Activated CD8-positive, alpha-beta memory T cell treated with anti-CD3 and anti-CD28 coated beads for 1 hour (primary cell): ENCODE data around the gene ATP5PB.

Experiments used
- DNase-seq, 2 donors: peaks; one replicate each; pipeline ENCODE4 v3.0.0-alpha.2; 2020; ENCODE audit warnings: low read depth in 1 of 2; ENCODE audit errors: extremely low read depth in 1 of 2

Gene ATP5PB

DNA sequence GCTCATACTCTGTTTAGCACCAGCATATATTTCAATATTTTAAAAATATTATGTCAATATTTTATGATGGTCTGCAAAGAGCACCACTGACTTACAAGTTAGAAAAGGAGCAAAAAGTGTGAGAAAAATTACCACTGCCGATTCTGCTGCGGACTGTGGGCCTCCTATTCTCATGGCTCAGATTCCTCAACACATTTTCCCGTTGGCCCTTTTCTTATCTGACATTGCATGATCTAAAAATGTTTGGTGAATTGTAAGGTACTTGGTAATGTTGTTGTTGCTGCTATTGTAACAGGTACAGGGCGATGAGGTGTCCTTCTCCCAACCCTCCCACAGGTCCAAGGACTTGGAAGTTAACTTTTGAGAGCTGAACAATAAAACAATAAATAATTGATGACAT, 25.3 kb downstream of the ATP5PB start:
- no peak for DNase-seq

DNA sequence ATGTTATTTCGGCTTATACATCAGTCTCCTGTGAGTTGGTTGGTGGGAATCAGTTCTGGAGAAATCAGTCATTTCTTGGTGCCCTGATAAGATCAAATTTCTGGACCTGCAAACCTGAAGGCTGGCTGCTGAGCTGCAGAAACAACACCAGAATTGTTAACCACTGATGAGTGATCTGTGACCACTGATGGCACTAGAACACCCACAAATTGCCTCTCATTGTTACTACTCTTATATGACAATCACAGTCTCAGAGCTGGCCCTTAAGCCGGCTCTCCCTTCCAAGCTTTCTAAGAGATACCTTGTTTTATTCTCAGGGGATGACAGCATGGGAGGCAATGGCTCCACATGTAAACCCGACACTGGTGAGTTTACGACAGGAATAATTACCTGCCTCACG, 26.4 kb downstream of the ATP5PB start:
- DNase-seq = no peak

DNA sequence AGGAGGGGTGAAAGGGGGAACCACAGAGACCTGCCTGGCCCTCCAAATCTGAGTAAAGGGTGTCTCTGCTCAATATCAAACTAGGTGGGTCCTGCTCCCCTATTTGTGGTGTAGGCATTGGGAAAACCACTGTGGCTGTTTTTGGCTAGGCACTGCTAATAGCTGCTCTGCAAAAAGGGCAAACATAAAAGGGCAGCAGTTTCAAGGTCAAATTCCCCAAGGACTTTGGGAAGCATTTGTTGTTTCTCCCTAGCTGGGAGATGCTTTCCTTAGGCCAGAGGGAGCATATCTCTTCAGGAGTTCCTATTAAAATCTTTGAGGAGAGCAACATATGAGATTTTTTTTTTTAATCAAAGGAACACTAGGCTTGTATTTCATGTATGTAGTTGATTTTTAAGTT, 26.9 kb downstream of the ATP5PB start:
- DNase-seq = no peak

DNA sequence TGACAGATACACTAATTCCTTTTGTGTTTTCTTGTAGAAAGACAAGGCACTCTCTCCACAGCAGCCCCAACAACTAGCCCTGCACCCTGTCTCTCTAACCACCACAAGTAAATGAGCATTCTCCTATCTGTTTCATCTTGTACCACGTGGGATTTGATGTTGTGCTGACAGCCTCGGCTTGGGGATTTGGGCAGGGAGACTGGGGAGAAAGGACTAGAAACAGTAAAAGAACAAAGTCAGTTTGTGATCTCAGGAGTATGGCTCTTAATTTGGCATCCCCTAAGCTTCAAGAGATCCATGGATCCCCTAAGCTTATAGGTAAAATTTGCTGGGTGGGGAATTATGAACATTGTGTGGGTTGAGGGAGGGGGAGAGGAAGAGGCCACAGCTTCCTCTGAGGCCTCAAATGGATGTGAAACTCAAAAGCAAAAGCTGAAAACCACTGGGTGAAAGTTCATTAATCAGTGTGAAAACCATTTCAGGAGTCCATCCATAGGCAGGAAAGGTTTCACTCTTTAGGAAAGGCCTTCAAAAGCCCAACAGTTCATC, 27.6 kb downstream of the ATP5PB start:
- peak in 1 of 2 donors; percentile 5 for DNase-seq

DNA sequence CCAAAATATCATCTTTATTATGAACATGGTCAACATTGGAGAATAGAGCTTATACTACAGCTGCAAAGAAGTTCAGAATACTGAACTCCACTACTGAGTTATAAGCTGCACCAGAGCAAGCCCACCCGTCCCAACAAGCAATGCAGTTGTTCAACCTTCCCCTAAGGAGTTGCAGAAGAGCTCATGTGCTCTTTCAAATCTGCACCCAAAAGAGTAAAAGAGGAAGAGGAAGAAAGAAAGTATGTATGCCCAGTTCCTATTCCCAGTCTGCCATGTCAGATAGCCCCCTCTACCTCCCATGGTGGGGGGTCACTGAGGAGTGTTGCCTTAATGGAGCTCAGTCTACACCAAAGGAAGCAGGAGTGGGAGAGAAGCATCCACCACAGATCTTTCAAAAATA, 31.4 kb downstream of the ATP5PB start:
- no peak for DNase-seq

DNA sequence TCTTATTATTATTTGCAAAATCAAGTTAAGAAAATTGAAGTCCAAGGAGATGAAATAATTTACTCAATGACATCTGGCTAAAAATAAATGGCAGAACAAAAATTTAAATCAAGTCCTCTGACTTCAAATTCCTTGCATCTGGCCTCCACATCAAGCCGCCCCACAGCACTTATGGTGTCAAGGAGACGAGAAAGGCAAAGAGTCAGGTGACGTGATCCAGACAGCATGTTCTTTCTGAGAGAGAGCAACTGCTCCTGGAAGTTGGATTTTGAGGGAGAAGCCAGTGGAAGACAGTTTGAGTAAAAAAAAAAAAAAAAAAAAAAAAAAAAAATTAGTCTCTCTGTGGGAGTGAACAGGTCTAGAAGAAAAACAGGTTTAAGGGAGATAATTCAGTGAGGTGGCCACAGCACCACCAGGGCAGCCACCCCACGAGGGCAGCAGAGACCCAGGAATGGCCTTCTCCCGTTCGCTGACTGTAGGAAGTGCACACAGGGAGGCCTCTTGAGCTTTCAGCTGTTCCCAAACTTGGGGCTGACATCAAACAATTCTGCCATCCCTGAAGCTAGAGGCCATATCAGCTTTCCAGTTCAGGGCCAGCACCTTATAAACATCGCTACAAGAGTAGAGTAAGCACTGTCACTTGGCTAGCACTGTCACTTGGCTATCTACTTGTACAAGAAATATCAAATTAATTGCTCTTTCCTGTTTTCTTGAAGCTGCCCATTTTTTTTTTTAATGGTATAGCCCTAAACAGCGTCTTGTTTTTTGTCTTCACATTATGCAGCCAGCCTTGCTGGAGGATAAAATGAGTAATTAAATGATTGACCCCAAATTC, 32.3 kb downstream of the ATP5PB start:
- DNase-seq = peak in 1 of 2 donors; percentile 41

DNA sequence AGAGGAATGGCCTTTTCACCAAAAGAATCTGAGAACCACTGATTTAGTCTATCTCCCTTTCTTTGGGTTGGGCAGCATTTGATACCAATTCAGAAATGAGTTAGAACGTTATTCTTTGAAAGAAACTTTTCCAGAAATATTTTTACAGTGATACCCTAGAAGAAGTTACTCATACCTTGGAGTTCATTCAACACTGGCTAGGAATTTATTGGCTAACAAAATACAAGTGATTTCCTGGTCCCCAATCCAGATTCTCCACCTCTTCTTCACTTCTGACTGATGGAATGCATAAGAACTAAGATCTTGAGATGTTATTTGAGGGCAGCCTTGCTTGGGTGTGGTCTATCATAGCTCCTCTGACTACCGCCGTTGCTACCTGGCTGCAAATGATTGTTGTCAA, 33.9 kb downstream of the ATP5PB start:
- DNase-seq = no peak

DNA sequence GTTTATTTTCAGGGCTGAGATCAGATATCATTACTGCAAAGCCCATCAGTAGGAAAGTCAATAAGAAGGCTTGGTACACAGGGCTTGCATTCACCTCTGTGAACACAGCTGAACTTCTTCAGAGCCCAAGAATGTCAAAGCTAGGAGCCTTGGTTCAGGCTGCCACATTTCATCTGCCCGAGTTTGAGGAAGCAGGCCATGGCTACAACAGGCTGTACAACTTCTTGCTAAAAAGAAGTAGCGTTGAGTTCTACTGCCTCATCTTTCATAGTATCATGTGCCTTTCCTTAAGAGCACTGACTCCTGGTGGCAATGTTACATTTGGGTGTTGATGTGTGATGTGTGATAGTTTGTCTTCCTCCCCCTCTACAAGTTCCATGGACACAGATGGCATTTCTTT, 34.6 kb downstream of the ATP5PB start:
- no peak for DNase-seq

DNA sequence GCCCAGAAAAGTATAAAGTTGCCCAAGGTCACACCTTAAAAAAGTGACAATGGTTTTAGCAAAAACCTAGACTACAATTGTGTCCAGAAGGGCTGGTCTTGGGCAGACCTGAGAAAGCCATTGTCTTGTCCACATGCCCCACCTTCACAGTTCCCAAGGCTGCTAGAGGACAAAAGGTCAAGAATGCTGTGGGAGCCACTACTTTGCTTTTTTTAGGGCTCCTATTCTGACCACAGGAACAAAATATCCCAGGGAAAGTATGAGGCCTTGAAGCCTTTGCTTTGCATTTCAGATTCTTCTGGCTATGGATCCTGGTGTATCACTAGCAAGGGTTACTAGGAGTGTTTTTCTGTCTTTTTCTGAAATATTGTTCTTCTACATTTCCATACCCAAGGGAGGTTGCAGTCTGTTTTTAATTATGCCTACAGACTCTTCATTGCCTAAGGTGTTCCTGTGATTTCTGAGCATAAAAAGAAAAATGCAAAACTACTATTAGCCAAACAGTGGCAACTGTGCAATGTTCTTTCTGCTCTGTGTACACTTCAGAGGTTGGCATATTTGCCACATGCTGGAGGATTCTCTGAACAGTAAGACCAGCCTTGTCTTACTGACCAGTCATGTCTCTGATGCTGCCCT, 35.2 kb downstream of the ATP5PB start:
- no peak for DNase-seq

DNA sequence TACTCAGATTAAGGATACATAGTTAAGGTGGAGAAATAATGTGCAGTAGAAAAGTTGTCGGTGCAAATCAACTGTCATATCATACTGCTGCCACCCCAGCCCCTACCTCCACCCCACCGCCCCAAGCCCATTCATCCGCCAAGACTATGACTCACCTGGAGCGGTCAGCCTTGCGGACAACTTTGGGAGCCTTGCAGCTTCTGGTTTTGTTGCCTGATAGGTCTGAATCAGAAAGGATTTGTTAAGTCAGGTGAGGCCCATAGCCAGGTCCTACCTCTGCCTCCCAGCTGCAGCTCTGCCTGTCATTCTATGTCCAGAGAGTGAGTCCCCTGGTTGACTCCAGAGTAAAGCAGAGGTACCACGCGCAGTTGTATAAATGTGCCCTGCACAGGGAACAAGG, 37.2 kb downstream of the ATP5PB start:
- DNase-seq = no peak

DNA sequence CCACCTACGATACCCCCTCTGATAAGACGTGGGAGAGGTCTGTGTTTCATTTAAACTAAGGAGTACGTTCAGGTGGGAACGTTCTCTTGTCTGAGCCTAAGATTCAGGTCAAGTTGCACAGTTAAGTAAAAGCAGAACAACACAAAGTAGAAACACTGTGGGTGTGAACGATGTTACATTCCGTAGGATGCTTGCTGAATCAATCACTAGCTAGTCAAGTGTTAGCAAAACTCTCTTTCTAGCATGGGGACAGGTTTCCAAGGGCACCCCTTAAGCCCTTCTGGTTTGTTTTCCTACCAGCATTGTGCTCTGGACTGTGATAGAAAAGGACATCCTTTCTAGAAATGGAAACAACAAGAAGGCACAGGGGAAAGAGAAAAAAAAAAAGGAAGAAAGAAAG, 37.9 kb downstream of the ATP5PB start:
- DNase-seq = no peak

DNA sequence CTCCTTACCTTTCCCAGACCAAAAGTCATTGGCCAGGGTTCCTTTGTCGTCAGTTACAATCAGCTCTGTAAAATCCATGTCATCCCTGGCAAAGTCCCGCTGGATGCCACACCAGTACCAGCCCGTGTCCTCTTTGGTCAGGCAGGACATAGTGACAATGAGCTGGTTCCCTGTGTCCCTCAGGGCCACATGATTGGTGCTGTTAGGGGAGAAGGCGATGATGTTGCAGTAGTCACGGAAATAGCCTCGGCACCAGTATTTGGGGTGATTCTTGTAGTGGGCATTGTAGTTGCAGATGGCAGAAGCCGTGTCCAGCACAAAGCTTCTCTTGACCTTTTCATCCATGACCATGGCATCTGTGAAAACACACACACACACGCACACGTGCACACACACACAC, 39.4 kb downstream of the ATP5PB start:
- DNase-seq = no peak

DNA sequence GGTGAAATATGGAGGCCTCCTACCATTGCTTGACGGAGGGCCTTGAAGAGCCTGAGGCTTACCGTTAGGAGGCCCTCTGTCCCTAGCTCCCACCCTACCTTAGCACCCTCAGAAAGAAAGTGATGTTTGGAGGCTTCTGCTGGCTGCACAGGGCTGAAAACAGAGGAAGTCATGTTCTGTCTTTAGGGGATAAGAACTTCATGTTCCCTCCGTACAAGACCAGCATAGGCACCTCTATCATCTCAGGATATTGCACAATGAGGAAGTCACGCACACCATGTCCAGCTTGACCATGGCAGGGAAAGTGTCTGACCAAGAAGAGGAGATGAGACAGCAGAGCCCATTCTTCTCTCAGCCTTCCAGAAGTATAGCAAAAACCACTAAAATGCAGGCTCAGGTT, 40.3 kb downstream of the ATP5PB start:
- no peak for DNase-seq

DNA sequence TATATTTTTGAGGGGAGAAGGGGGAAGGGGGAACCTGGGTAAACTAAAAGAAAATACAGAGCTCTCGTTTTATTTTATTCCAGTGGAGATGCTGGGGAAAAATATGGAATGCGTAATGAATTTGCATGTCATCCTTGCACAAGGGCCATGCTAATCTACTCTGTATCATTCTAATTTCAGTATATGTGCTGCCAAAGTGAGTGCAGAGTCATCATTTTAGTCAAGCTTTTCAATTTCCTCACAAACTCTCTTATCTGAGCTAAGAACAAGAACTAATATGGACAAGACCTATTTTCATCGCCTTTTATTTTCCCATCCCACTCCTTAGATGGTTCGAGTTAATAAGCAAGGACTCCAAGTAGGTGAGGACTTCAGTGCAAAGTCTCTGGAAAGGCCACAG, 41.0 kb downstream of the ATP5PB start:
- no peak for DNase-seq

DNA sequence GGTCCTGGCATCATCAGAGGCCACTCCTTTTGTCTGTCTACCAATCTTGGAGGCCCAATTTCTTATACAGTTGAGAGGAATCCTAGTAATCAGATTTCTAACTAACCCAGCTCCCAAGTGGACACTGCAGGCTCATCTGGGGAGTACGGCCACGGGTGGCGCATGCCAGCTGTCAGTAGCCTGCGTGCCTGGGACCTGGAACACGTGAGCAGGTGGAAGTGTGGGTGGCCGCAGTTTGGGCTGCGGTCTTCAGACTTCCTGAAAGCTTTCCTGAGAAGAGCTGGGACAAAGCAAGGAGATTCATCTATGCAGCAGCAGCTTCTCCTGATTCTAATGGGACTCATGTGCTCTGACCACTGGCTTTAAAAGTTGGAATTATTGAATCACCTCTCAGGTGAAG, 41.8 kb downstream of the ATP5PB start:
- DNase-seq = no peak

DNA sequence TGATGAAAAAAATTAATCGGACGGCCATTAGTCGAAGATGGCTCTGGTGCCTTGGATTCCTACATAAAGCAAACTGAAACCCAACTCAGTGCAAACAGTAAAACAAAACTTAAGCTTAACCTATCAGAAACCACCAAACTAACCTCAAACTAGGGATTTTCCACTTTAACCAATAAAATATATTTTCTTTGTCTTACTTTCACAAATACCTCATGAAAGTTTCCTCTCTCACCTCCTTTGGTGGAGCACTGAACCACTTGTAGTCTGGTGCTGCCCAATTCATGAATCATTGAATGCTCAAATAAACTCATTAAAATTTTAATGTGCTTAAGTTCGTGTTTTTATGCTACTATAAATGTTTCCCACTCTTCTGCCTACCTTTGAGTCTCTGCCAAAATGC, 47.1 kb downstream of the ATP5PB start:
- no peak for DNase-seq

DNA sequence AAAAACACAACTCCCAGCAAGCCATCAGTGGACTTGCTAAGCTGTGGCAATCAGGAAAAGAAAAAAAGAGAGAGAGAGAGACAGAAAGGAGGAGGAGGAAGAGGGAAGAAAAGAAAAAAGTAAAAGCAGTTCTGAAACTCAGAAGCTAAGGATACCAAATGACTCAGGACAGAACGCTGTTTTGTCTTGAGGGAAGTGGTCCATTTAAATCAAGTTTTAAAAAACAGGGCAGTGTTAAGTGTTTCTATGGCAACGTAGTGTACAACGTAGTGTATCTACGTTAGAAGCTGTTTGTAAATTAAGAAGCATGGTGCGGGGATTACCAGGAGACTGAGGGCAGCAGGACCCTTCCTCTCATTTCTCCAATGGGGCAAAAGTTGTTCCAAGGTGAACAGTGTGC, 48.3 kb downstream of the ATP5PB start:
- DNase-seq = no peak

DNA sequence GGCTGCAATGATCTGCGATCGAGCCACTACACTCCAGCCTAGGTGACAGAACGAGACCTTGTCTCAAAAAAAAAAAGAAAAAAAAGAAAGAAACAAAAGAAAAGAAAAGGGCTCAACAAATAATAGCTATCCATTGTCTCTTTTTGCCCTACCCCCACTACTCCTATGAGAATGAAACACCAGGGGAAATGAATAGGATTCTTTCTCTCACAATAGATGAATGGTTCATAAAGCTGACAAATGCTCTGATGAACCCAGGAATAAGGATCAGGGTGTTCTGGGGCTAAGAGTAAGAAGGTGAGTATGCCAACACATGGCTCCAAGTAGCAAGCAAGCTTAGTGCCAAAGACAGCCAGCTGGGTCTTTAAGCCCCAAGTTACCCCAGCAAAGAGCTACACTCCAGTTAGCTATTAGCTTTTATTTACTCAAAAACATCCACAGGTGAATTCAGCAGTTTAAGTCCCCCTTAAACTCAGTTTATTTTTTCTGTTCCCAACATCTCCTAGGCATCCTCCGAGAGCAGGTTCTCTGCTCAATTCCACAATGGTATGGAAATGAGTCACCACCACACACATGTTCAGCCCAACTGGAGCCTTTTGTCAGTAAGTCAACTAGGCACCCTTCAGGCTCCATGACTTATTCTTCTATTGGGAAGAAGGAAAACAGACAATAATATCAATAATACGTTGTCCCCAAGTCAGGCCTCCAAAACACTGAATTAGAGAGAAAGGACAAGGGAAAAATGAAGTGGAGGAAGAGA, 49.9 kb downstream of the ATP5PB start:
- no peak for DNase-seq

DNA sequence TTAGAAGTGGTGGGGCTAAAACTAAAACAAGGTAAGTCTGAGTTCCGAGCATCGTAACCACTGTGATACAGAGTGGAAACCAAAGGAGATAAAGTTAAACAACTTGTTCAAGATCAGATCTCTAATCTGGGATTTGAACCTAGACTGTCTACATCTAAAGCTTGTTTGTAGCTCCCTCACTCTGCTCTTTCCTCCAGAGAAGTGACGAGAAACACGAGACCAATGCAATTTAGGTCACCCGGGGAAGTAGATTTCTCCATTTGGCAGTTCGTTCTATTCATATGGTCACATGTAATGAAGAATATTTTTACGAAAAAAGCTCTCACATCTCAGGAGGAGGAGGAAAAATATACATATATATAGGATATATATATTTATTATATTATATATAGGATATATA, 52.4 kb downstream of the ATP5PB start:
- no peak for DNase-seq

DNA sequence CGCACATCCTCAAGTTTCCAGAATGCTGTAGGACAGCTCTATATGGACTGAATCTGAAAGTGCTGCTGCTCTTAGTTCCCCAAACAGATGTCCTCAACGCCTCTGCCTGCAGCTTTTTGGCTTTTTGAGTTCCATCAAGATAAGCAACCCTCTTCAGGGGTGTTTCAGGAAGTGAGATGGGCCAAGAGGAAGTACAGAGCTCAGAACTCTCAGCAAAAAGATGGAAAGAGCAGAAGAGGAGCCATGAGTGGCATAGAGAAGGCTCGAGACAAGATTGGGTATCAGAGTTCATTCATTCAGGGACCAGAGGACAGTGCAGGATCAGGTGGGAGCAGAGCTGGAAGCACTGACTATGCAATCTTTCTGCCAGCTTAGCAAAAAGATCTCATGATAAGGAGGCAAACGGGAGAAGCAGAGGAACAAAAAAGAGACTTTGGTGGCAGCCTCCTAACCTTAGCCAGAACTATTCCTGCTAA, 54.4 kb downstream of the ATP5PB start, which contains the start of the genes ADORA3 and TMIGD3:
ADORA3 (minus strand) TSS at position 49 of the 476 bp plus-strand sequence. CDS start 279 bp downstream, outside the sequence.
TMIGD3 (minus strand) TSS at position 49 of the 476 bp plus-strand sequence. CDS start 279 bp downstream, outside the sequence.
- no peak for DNase-seq

DNA sequence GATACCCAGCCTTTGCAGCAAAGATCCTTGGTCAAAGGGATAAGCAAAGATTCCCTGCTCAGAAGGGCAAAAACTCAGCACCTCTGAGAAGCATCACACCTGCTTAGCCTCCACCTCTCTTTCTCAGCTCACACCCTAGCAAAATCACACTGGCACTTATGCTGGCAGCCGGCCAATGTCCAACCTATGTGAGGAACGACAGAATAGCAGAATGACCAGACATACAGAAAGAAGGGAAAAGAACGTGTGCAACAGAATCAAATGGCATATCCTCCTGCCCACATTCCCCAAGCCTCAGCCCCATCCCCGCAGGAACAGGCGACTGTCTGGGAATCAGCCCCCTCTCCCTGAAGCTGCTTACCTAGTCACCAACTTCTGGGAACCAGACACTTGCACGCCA, 54.8 kb downstream of the ATP5PB start:
- DNase-seq = no peak
